Measurements from ENCODE around the gene AKT2. TPM values are rescaled to one million over a fixed set of nuclear protein-coding genes. Genes with fewer than 3 reads are reported as not detected.

Gene AKT2
- total and polyA plus RNA-seq, 2 of the 8 experiments (the other 6 are each of a cell fraction or from before 2014, with no cell fraction given): 151 to 183 TPM

- H4K91ac ChIP-seq (replicated peaks; ENCODE audit: insufficient read length, low read length): no peak overlapping the region
- H2BK20ac ChIP-seq (ENCODE audit: low read length): no peak overlapping the region
- WGBS, 2 experiments (ENCODE audit: extremely low coverage in 1 of 2, insufficient coverage in 1 of 2, insufficient read length in 1 of 2, insufficient replicate concordance in 2 of 2, low coverage in 1 of 2, low lambda C conversion rate in 2 of 2, missing lambda C conversion rate in 1 of 2): 96% methylated on average over 18 of the region's 18 CpGs; no CpG with 5 or more reads in 1 of the 2 experiments
- no peak overlapping the region for H2AFZ ChIP-seq (ENCODE audit: low read length)
- no peak overlapping the region for H2BK120ac ChIP-seq (replicated peaks; ENCODE audit: low read depth, low read length)
- no peaks in the 10 kb centered on the region for H3K79me2 ChIP-seq (ENCODE audit: control insufficient read depth in 1 of 2, insufficient read depth in 2 of 2, low read length in 2 of 2)
- TF ChIP-seq MAFK (IDR thresholded peaks at IDR 0.05; ENCODE audit: low read depth, low read length): no peak
- TF ChIP-seq TAF7 (optimal IDR thresholded peaks at IDR 0.05; ENCODE audit: borderline replicate concordance, low read depth, low read length): no peak
- TF ChIP-seq EP300 (IDR thresholded peaks at IDR 0.05; ENCODE audit: borderline replicate concordance in 1 of 2, low read depth in 2 of 2, low read length in 2 of 2): no peak
- no peak for TF ChIP-seq FOSL1 (IDR thresholded peaks at IDR 0.05; ENCODE audit: insufficient read depth, low read depth, low read length)
- no peak for TF ChIP-seq POU5F1 (IDR thresholded peaks at IDR 0.05; ENCODE audit: low read depth, low read length)
- TF ChIP-seq ATF3 (IDR thresholded peaks at IDR 0.05; ENCODE audit: insufficient read depth, low read depth, low read length): no peak
- no peak for TF ChIP-seq SAP30 (IDR thresholded peaks at IDR 0.05; ENCODE audit: insufficient read depth, insufficient replicate concordance, low read length)
- TF ChIP-seq RXRA (IDR thresholded peaks at IDR 0.05; ENCODE audit: insufficient read depth, low read depth, low read length): no peak
- no peak for TF ChIP-seq HDAC6 (IDR thresholded peaks at IDR 0.05; ENCODE audit: low read depth, low read length)
- no peak overlapping the region for H4K8ac ChIP-seq (ENCODE audit: extremely low read depth, insufficient read depth, low read length)
- no peaks in the 10 kb centered on the region for H3K9me3 ChIP-seq (ENCODE audit: insufficient read depth in 2 of 2, low read depth in 1 of 2, low read length in 1 of 2)
- H3K56ac ChIP-seq (replicated peaks; ENCODE audit: insufficient read length, low read depth, low read length): no peak overlapping the region
- no peak overlapping the region for H2AK5ac ChIP-seq (ENCODE audit: low read depth, low read length)
- no peak overlapping the region for H3K4me3 ChIP-seq (ENCODE audit: extremely low read depth in 1 of 4, insufficient read depth in 2 of 4, low read depth in 3 of 4, low read length in 4 of 4)
- H3K14ac ChIP-seq (ENCODE audit: insufficient read length): no peak overlapping the region
- H3K27ac ChIP-seq (ENCODE audit: low read depth, low read length): no peak overlapping the region
- H3K79me1 ChIP-seq (ENCODE audit: low read depth, low read length): no peaks in the 10 kb centered on the region
- no peak overlapping the region for H2BK15ac ChIP-seq (ENCODE audit: low read length)
- no peaks in the 10 kb centered on the region for H3K4me1 ChIP-seq (replicated peaks in 1 of 4; ENCODE audit: control insufficient read depth in 3 of 4, insufficient read depth in 4 of 4, low read length in 3 of 4)
- peaks cover 8 to 31% (median 21%) of the 10 kb centered on the region in 4 experiments; a peak in 7 of 8 replicates for H3K36me3 ChIP-seq (ENCODE audit: control insufficient read depth in 2 of 4, insufficient read depth in 4 of 4, low read length in 3 of 4)
- no peak overlapping the region for H2BK5ac ChIP-seq (ENCODE audit: low read depth, low read length)
- H3K4me2 ChIP-seq (ENCODE audit: insufficient read depth in 1 of 2, low read depth in 2 of 2, low read length in 2 of 2): no peak overlapping the region
- ChIA-PET CTCF (ENCODE audit: partially characterized antibody) (interaction anchor here (1.3 to 2.4 kb wide), 2 partner anchors 16 to 143 kb away, joined by 3 to 8 read pairs; no protein-coding TSS in a partner anchor), POLR2A (ENCODE audit: partially characterized antibody) (interaction anchor here (0.9 kb wide), 1 partner anchor 9 kb away, joined by 4 read pairs; no protein-coding TSS in a partner anchor)
- H3K27me3 ChIP-seq (replicated peaks in 1 of 4; ENCODE audit: control insufficient read depth in 3 of 4, extremely low read depth in 1 of 4, insufficient read depth in 3 of 4, low read length in 3 of 4): no peaks in the 10 kb centered on the region; a peak in 1 of 7 replicates
- H3K23ac ChIP-seq (ENCODE audit: insufficient read length): no peak overlapping the region
- H3K9ac ChIP-seq (replicated peaks in 1 of 4; ENCODE audit: extremely low read depth in 1 of 4, low read depth in 3 of 4, low read length in 3 of 4): no peak overlapping the region
- DNase-seq (ENCODE audit: low read depth in 1 of 2, low spot score in 2 of 2): no peak
- H3K23me2 ChIP-seq (ENCODE audit: low read depth, low read length): no peaks in the 10 kb centered on the region
- no peak overlapping the region for H3K4ac ChIP-seq (replicated peaks; ENCODE audit: insufficient read length, low read depth, low read length)
- no peak overlapping the region for H2BK12ac ChIP-seq (ENCODE audit: low read depth, low read length)
- peaks cover 0 to 1% of the 10 kb centered on the region in 2 experiments for H4K20me1 ChIP-seq (replicated peaks in 1 of 2; ENCODE audit: control insufficient read depth in 1 of 2, insufficient read depth in 2 of 2, low read length in 2 of 2)
- no peak for FAIRE-seq
- no peak overlapping the region for H4K5ac ChIP-seq (ENCODE audit: insufficient read length, low read depth, low read length)
- no peak overlapping the region for H3K18ac ChIP-seq (ENCODE audit: extremely low read depth, low read length)
Observed at GRCh38 chr19:40321076-40321475, 35.9 kb upstream of the AKT2 start.

All from H1 (cell line).